Neural progenitor cell (in vitro differentiated cells): ENCODE measurements around the gene TMEM186.

Experiments used
- CTCF ChIP-seq: fragments of 200-600 bp; sonication (generic); IDR thresholded peaks from 2 replicates; pipeline ENCODE4 v1.5.1; 2017; ENCODE audit warnings: antibody characterized with exemption, mild to moderate bottlenecking
- EZH2phosphoT487 ChIP-seq: fragments of 200-600 bp; sonication (generic); IDR thresholded peaks from 2 replicates; pipeline ENCODE4 v1.6.1; 2017; ENCODE audit warnings: antibody characterized with exemption

- TF ChIP-seq CTCF (no peak), EZH2phosphoT487 (no peak)
Observed at GRCh38 chr16:8822403-8822802, 25.0 kb upstream of the TMEM186 start.
